CD4-positive, alpha-beta T cell (primary cell): ENCODE data around the gene HBQ1. TPM values are rescaled to one million over a fixed set of nuclear protein-coding genes. Genes with fewer than 3 reads are reported as not detected.
"Not testable (repeated sequence)": the region's sequence is repeated elsewhere in the genome, so short reads cannot be mapped to it uniquely, and the experiment has no call there.

Experiments used
- ATAC-seq: fragments of 200-7000 bp; cut with Tn5 transposase; one replicate; pipeline ENCODE4 v1.10.0; 2022; ENCODE audit warnings: mild to moderate bottlenecking; ENCODE audit not compliant: poor library complexity
- CTCF ChIA-PET: fragments of 350-600 bp; sonication (Branson Sonifier 250); formaldehyde crosslinking; loops from one replicate; lab custom pipeline; 2021; ENCODE audit warnings: antibody characterized with exemption, inconsistent platforms; lab: Charles Lee
- POLR2A ChIA-PET: fragments of 350-600 bp; sonication (Branson Sonifier 250); formaldehyde crosslinking; loops from one replicate; lab custom pipeline; 2021; ENCODE audit warnings: antibody characterized with exemption, inconsistent platforms; lab: Charles Lee
- DNase-seq, 14 experiments: peaks; one replicate each; pipeline ENCODE4 v3.0.0-alpha.2; 2013 to 2020; ENCODE audit warnings: mixed read lengths in 2 of 14
- H3K27ac ChIP-seq, 2 donors: one replicate each; pipeline versions ENCODE4 v1.5.1 to v1.7.0; 2013; ENCODE audit warnings: low read length in 2 of 2, low read depth in 1 of 2, mild to moderate bottlenecking in 1 of 2
- H3K27me3 ChIP-seq, 2 experiments: 1 replicate in 1 of 2; 2 replicates in 1 of 2; pipeline versions ENCODE4 v1.6.1 to v1.7.0; 2013; ENCODE audit warnings: low read length in 2 of 2, control low read depth in 1 of 2, mild to moderate bottlenecking in 1 of 2, moderate library complexity in 1 of 2; ENCODE audit not compliant: insufficient read depth in 2 of 2, control insufficient read depth in 1 of 2
- H3K36me3 ChIP-seq: one replicate; pipeline ENCODE4 v1.6.1; 2013; ENCODE audit warnings: low read length, control low read depth; ENCODE audit not compliant: insufficient read depth
- H3K4me1 ChIP-seq: one replicate; pipeline ENCODE4 v1.6.1; 2013; ENCODE audit warnings: low read length, control low read depth; ENCODE audit not compliant: insufficient read depth
- H3K4me3 ChIP-seq: one replicate; pipeline ENCODE4 v1.5.1; 2013; ENCODE audit warnings: mild to moderate bottlenecking, low read length, moderate library complexity
- H3K9me3 ChIP-seq, 2 experiments: 1 replicate in 1 of 2; 2 replicates in 1 of 2; pipeline versions ENCODE4 v1.6.1 to v1.7.0; 2013; ENCODE audit warnings: low read length in 2 of 2, mild to moderate bottlenecking in 2 of 2, control low read depth in 1 of 2, moderate library complexity in 1 of 2; ENCODE audit not compliant: control insufficient read depth in 1 of 2, insufficient read depth in 1 of 2
- H3K27ac Mint-ChIP-seq: one replicate; pipeline ENCODE4 v1.8.0; 2020; ENCODE audit warnings: mixed read lengths
- H3K27me3 Mint-ChIP-seq: one replicate; pipeline ENCODE4 v1.8.0; 2021; ENCODE audit warnings: mixed read lengths
- H3K36me3 Mint-ChIP-seq: one replicate; pipeline ENCODE4 v1.8.0; 2021; ENCODE audit warnings: low read depth, mixed read lengths
- H3K4me1 Mint-ChIP-seq: one replicate; pipeline ENCODE4 v1.8.0; 2021; ENCODE audit warnings: low read depth, mixed read lengths
- H3K4me3 Mint-ChIP-seq: one replicate; pipeline ENCODE4 v1.8.0; 2020; ENCODE audit warnings: mild to moderate bottlenecking, mixed read lengths
- H3K9me3 Mint-ChIP-seq: one replicate; pipeline ENCODE4 v1.8.0; 2020; ENCODE audit warnings: mixed read lengths
- CTCF ChIP-seq: fragments of 200-600 bp; IDR thresholded peaks from one replicate; pipeline ENCODE4 v1.8.0; 2022; ENCODE audit warnings: antibody characterized with exemption, mild to moderate bottlenecking
- intact Hi-C, 2 experiments: fragments of 100-400 bp; cut with DNase I in 1 of 2; cut with micrococcal nuclease in 1 of 2; formaldehyde crosslinking; loops; one replicate each; pipeline versions ENCODE4 v1.15.1 to v1.9.0; 2023 to 2025; cut with DNase I, micrococcal nuclease
- total RNA-seq, 174 experiments: library from RNA in 2 of 174; stranded (reverse) in 2 of 174; gene quantifications; one replicate each; pipeline ENCODE4 v1.2.3 and lab custom pipeline; 2021 to 2026

The HBQ1 gene
- total RNA-seq, 2 experiments from 2014 or later = not detected

GRCh38 chr16:160691-161190 lies 19.5 kb upstream of the HBQ1 start:
- CTCF ChIA-PET = no interaction called here
- no peak for ATAC-seq
- no peak overlapping the region for H3K4me3 Mint-ChIP-seq

GRCh38 chr16:162271-162991 lies 17.8 kb upstream of the HBQ1 start:
- no peak for ATAC-seq
- intact Hi-C loops = no loop called here
- peaks cover 4% of the 10 kb centered on the region for H3K4me1 Mint-ChIP-seq

More at GRCh38 chr16:160691-161190, 19.5 kb upstream of the HBQ1 start:
- POLR2A ChIA-PET = no interaction called here
- Histone ChIP-seq H3K27me3 (peaks cover 25 to 29% of the 10 kb centered on the region in 2 experiments), H3K4me3 (no peak overlapping the region), H3K27ac (no peak overlapping the region), H3K36me3 (no peaks in the 10 kb centered on the region), H3K4me1 (peaks cover 9% of the 10 kb centered on the region), H3K9me3 (peaks cover 0 to 8% of the 10 kb centered on the region in 2 experiments)
- Mint-ChIP-seq H3K9me3 (no peaks in the 10 kb centered on the region), H3K36me3 (no peaks in the 10 kb centered on the region), H3K27me3 (peaks cover 52% of the 10 kb centered on the region), H3K27ac (no peak overlapping the region), H3K4me1 (peaks cover 4% of the 10 kb centered on the region)
- intact Hi-C loops = no loop called here
- TF ChIP-seq CTCF = no peak
- no peak for DNase-seq

GRCh38 chr16:163139-163538 lies 17.1 kb upstream of the HBQ1 start:
- H3K36me3 ChIP-seq, ATAC-seq, intact Hi-C loops, CTCF ChIA-PET, H3K9me3 Mint-ChIP-seq, H3K4me3 ChIP-seq, DNase-seq, H3K27ac ChIP-seq, POLR2A ChIA-PET, H3K27ac Mint-ChIP-seq, H3K36me3 Mint-ChIP-seq, H3K4me3 Mint-ChIP-seq, H3K4me1 Mint-ChIP-seq: not testable (repeated sequence)
- peaks cover 56% of the 10 kb centered on the region for H3K27me3 Mint-ChIP-seq
- Histone ChIP-seq H3K27me3 (peaks cover 41 to 45% of the 10 kb centered on the region in 2 experiments), H3K9me3 (peaks cover 0 to 13% of the 10 kb centered on the region in 2 experiments), H3K4me1 (peaks cover 23% of the 10 kb centered on the region)

More at GRCh38 chr16:162271-162991, 17.8 kb upstream of the HBQ1 start:
- CTCF ChIA-PET = no interaction called here
- H3K27me3 ChIP-seq = peaks cover 35 to 37% of the 10 kb centered on the region in 2 experiments
- H3K4me3 ChIP-seq = no peak overlapping the region
- peaks cover 23% of the 10 kb centered on the region for H3K4me1 ChIP-seq
- Mint-ChIP-seq H3K36me3 (no peaks in the 10 kb centered on the region), H3K9me3 (no peaks in the 10 kb centered on the region), H3K27me3 (peaks cover 56% of the 10 kb centered on the region), H3K27ac (no peak overlapping the region), H3K4me3 (no peak overlapping the region)
- POLR2A ChIA-PET = no interaction called here
- no peak for DNase-seq
- H3K27ac ChIP-seq = no peak overlapping the region
- no peak for TF ChIP-seq CTCF
- H3K36me3 ChIP-seq = no peaks in the 10 kb centered on the region
- peaks cover 0 to 13% of the 10 kb centered on the region in 2 experiments for H3K9me3 ChIP-seq

- H3K36me3 ChIP-seq, H3K9me3 Mint-ChIP-seq, ATAC-seq, H3K4me3 ChIP-seq, H3K4me3 Mint-ChIP-seq, H3K36me3 Mint-ChIP-seq, intact Hi-C loops, H3K4me1 Mint-ChIP-seq, CTCF ChIA-PET, H3K27ac ChIP-seq, H3K27ac Mint-ChIP-seq, POLR2A ChIA-PET, DNase-seq: not testable (repeated sequence)
- H3K4me1 ChIP-seq = peaks cover 23% of the 10 kb centered on the region
- H3K9me3 ChIP-seq = peaks cover 0 to 13% of the 10 kb centered on the region in 2 experiments
- peaks cover 57% of the 10 kb centered on the region for H3K27me3 Mint-ChIP-seq
- H3K27me3 ChIP-seq = peaks cover 43 to 50% of the 10 kb centered on the region in 2 experiments
Observed at GRCh38 chr16:163696-164095, 16.6 kb upstream of the HBQ1 start.

GRCh38 chr16:164134-164823 lies 16.0 kb upstream of the HBQ1 start:
- H3K4me3 Mint-ChIP-seq, H3K27ac Mint-ChIP-seq, H3K27ac ChIP-seq, H3K4me3 ChIP-seq, POLR2A ChIA-PET, H3K4me1 Mint-ChIP-seq, CTCF ChIA-PET, H3K9me3 Mint-ChIP-seq, H3K36me3 ChIP-seq, intact Hi-C loops, DNase-seq, H3K36me3 Mint-ChIP-seq: not testable (repeated sequence)
- H3K9me3 ChIP-seq = peaks cover 0 to 13% of the 10 kb centered on the region in 2 experiments
- ATAC-seq = peak; percentile 22
- H3K27me3 Mint-ChIP-seq = peaks cover 59% of the 10 kb centered on the region
- H3K4me1 ChIP-seq = peaks cover 23% of the 10 kb centered on the region
- H3K27me3 ChIP-seq = peaks cover 49 to 56% of the 10 kb centered on the region in 2 experiments
